ENCODE measurements around the gene ARL8B.

GRCh38 chr3:5098346-5098745 is 23.7 kb upstream of the ARL8B start:
- TF ChIP-seq ZC3H8 (IDR thresholded peaks at IDR 0.05) (no peak), FOXP4 (CRISPR knock-in tag; IDR thresholded peaks at IDR 0.05; ENCODE audit: borderline replicate concordance) (no peak), SIN3A (IDR thresholded peaks at IDR 0.05; ENCODE audit: borderline replicate concordance in 2 of 2, control insufficient read depth in 1 of 2, low read depth in 2 of 2, low read length in 2 of 2) (no peak), MAFK (IDR thresholded peaks at IDR 0.05; ENCODE audit: low read length) (no peak), ZNF274 (IDR thresholded peaks at IDR 0.05; ENCODE audit: borderline replicate concordance, low read depth, low read length) (no peak), ZNF764 (CRISPR knock-in tag; IDR thresholded peaks at IDR 0.05; ENCODE audit: low read depth) (no peak), TAF1 (IDR thresholded peaks at IDR 0.05; ENCODE audit: control insufficient read depth, extremely low read depth, insufficient read depth, low read length, severe bottlenecking) (no peak), CTCF (IDR thresholded peaks at IDR 0.05 in 2 of 3, conservative IDR thresholded peaks at IDR 0.05 in 1 of 3; ENCODE audit: insufficient read depth in 2 of 3, low read depth in 1 of 3, low read length in 3 of 3) (no peak)

All from K562 (cell line).